Glutamatergic neuron (in vitro differentiated cells): ENCODE data around the gene IGLL1. TPM values are rescaled to one million over a fixed set of nuclear protein-coding genes. Genes with fewer than 3 reads are reported as not detected.
"Not testable (repeated sequence)": the region's sequence is repeated elsewhere in the genome, so short reads cannot be mapped to it uniquely, and the experiment has no call there.

Experiments
- DNase-seq: peaks from one replicate; pipeline ENCODE4 v3.0.0; 2022
- H3K27ac Mint-ChIP-seq: one replicate; pipeline ENCODE4 v1.8.0; 2020; ENCODE audit warnings: mild to moderate bottlenecking, mixed read lengths, inconsistent platforms; ENCODE audit not compliant: unreplicated experiment
- H3K27me3 Mint-ChIP-seq: one replicate; pipeline ENCODE4 v1.8.0; 2020; ENCODE audit warnings: mild to moderate bottlenecking, moderate library complexity, mixed read lengths, inconsistent platforms; ENCODE audit not compliant: unreplicated experiment
- H3K36me3 Mint-ChIP-seq: one replicate; pipeline ENCODE4 v1.8.0; 2020; ENCODE audit warnings: mild to moderate bottlenecking, mixed read lengths, inconsistent platforms; ENCODE audit not compliant: unreplicated experiment
- H3K4me1 Mint-ChIP-seq: one replicate; pipeline ENCODE4 v1.8.0; 2020; ENCODE audit warnings: mild to moderate bottlenecking, low read depth, mixed read lengths, inconsistent platforms; ENCODE audit not compliant: unreplicated experiment
- H3K4me3 Mint-ChIP-seq: one replicate; pipeline ENCODE4 v1.8.0; 2020; ENCODE audit warnings: mild to moderate bottlenecking, mixed read lengths, inconsistent platforms; ENCODE audit not compliant: unreplicated experiment
- H3K9me3 Mint-ChIP-seq: one replicate; pipeline ENCODE4 v1.8.0; 2020; ENCODE audit warnings: mild to moderate bottlenecking, moderate library complexity, mixed read lengths, inconsistent platforms; ENCODE audit not compliant: unreplicated experiment
- total RNA-seq: library from RNA; stranded (reverse); fragmentation: NEBNext Ultra II Directional; extraction: Animal tissue kit (Norgen Biotek cat#: 25700); gene quantifications from one replicate; pipeline ENCODE4 v1.2.1, GENCODE V29; 2021; ENCODE audit not compliant: unreplicated experiment
- TF ChIP-seq, protein P1 (sequence below): fragments of 200-600 bp; sonication (generic); IDR thresholded peaks from one replicate; pipeline ENCODE4 v1.5.0; 2021; ENCODE audit not compliant: partially characterized antibody, unreplicated experiment

Gene IGLL1
- total RNA-seq, 1 donor from 2014 or later, result not detected

DNA sequence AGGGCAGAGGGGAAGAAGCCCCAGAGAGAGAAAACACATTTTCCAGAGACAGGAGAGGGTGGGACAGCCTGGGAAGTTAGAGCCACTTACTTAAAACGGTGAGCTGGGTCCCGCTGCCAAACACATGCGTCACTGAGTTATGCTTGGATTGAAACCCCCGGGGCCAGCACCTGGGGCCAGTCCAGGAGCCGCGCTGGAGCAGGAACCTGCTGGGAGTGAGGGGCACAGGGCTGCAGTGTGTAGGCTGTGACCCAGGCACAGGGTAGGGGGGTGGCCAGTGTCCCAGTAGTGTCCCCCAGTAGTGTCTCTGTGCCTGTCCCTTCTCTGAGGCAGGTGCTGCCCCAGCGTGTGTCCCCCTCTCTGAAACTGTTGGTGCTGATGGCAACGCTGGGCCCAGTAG is 5.2 kb downstream of the IGLL1 start:
- Mint-ChIP-seq H3K36me3 (peaks cover 6% of the 10 kb centered on the region), H3K4me1 (peaks cover 4% of the 10 kb centered on the region), H3K4me3 (no peak overlapping the region), H3K27ac (no peak overlapping the region), H3K9me3 (peaks cover 9% of the 10 kb centered on the region), H3K27me3 (peaks cover 12% of the 10 kb centered on the region)
- TF ChIP-seq, protein P1, sequence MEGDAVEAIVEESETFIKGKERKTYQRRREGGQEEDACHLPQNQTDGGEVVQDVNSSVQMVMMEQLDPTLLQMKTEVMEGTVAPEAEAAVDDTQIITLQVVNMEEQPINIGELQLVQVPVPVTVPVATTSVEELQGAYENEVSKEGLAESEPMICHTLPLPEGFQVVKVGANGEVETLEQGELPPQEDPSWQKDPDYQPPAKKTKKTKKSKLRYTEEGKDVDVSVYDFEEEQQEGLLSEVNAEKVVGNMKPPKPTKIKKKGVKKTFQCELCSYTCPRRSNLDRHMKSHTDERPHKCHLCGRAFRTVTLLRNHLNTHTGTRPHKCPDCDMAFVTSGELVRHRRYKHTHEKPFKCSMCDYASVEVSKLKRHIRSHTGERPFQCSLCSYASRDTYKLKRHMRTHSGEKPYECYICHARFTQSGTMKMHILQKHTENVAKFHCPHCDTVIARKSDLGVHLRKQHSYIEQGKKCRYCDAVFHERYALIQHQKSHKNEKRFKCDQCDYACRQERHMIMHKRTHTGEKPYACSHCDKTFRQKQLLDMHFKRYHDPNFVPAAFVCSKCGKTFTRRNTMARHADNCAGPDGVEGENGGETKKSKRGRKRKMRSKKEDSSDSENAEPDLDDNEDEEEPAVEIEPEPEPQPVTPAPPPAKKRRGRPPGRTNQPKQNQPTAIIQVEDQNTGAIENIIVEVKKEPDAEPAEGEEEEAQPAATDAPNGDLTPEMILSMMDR, result no peak
- no peak for DNase-seq

- DNase-seq, result no peak
- Mint-ChIP-seq H3K27ac (no peak overlapping the region), H3K27me3 (peaks cover 12% of the 10 kb centered on the region), H3K36me3 (peaks cover 6% of the 10 kb centered on the region), H3K4me1 (peaks cover 4% of the 10 kb centered on the region), H3K9me3 (peaks cover 9% of the 10 kb centered on the region), H3K4me3 (no peak overlapping the region)
- TF ChIP-seq, protein P1, result no peak
These were observed 5.7 kb downstream of the IGLL1 start for GRCh38 chr22:23574371-23574811.

DNA sequence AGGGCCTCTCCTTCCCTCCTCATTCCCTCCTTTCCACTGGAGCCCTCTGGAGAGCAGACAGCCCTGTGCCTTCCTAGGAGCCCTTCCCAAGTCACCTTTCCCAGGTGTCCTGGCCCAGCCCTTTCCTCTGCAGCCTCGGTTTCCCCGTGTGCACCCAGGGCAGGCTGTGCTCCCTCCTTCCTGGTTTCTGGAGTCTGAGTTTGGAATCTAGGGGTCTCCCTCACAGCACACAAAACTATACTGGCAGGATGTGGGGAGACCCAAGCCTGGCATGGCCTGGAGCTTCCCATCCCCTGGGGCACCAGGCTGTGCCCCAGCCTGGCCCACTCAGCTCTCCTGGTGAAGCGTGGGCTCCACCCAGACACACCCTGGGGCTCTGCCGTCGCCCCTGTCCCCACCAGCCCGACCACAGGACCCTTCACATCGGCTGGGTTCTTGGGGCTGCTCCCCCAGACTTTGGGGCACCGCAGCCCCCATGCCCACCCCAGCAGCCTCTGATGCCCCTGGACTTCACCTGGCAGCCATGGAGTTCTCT is 6.3 kb downstream of the IGLL1 start:
- not testable (repeated sequence) for H3K27ac Mint-ChIP-seq, H3K36me3 Mint-ChIP-seq, DNase-seq, H3K4me3 Mint-ChIP-seq, H3K4me1 Mint-ChIP-seq, H3K9me3 Mint-ChIP-seq
- H3K27me3 Mint-ChIP-seq, result peaks cover 13% of the 10 kb centered on the region

DNA sequence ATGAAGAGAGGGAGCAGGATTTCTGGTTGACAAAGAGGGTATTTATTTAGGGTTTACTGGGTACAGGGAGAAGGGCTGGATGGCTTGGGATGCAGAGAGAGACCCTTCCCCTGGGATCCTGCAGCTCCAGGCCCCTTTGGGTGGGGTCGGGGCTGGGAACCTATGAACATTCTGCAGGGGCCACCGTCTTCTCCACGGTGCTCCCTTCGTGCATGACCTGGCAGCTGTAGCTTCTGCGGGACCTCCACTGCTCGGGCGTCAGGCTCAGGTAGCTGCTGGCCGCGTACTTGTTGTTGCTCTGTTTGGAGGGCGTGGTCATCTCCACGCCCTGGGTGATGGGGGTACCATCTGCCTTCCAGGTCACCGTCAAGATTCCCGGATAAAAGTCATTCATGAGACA is 7.0 kb downstream of the IGLL1 start:
- H3K4me1 Mint-ChIP-seq, H3K9me3 Mint-ChIP-seq, H3K27ac Mint-ChIP-seq, DNase-seq, H3K4me3 Mint-ChIP-seq, H3K36me3 Mint-ChIP-seq: not testable (repeated sequence)
- H3K27me3 Mint-ChIP-seq, result peaks cover 14% of the 10 kb centered on the region

- H3K36me3 Mint-ChIP-seq, result peaks cover 6% of the 10 kb centered on the region
- H3K27me3 Mint-ChIP-seq, result peaks cover 20% of the 10 kb centered on the region
- no peak for DNase-seq
- H3K4me1 Mint-ChIP-seq, result peaks cover 6% of the 10 kb centered on the region
- H3K4me3 Mint-ChIP-seq, result no peak overlapping the region
- TF ChIP-seq, protein P1, result no peak
- H3K9me3 Mint-ChIP-seq, result peaks cover 10% of the 10 kb centered on the region
- H3K27ac Mint-ChIP-seq, result no peak overlapping the region
These were observed 8.6 kb downstream of the IGLL1 start for GRCh38 chr22:23571486-23571885.

- H3K27me3 Mint-ChIP-seq, result peaks cover 18% of the 10 kb centered on the region
- TF ChIP-seq, protein P1, result no peak
- H3K4me1 Mint-ChIP-seq, result peaks cover 8% of the 10 kb centered on the region
- peaks cover 6% of the 10 kb centered on the region for H3K36me3 Mint-ChIP-seq
- H3K9me3 Mint-ChIP-seq, result peaks cover 9% of the 10 kb centered on the region
- no peak overlapping the region for H3K4me3 Mint-ChIP-seq
- H3K27ac Mint-ChIP-seq, result no peak overlapping the region
- DNase-seq, result no peak
These were observed 9.4 kb downstream of the IGLL1 start for GRCh38 chr22:23570681-23571080.
